SK-N-MC (cell line): ENCODE results near the gene AGBL1.

Source experiments
- DNase-seq: peaks from one replicate; pipeline ENCODE4 v3.0.0-alpha.2; 2011; ENCODE audit warnings: low read depth, low spot score
- H3K27ac ChIP-seq: fragments of 200-600 bp; sonication (generic); 2 replicates; pipeline ENCODE4 v1.5.1; 2016; ENCODE audit warnings: mixed run types
- H3K36me3 ChIP-seq: fragments of 200-600 bp; sonication (generic); 2 replicates; pipeline ENCODE4 v1.6.1; 2017; ENCODE audit warnings: antibody characterized with exemption, low read length, mixed read lengths; ENCODE audit not compliant: insufficient read depth
- H3K4me3 ChIP-seq: fragments of 200-600 bp; sonication (generic); 2 replicates; pipeline ENCODE4 v1.5.1; 2016
- H3K9ac ChIP-seq: fragments of 200-600 bp; sonication (generic); 2 replicates; pipeline ENCODE4 v1.8.0; 2017; ENCODE audit warnings: mixed run types, mixed read lengths; ENCODE audit not compliant: insufficient read length
- H3K9me3 ChIP-seq: fragments of 200-600 bp; sonication (generic); 2 replicates; pipeline ENCODE4 v1.6.1; 2017; ENCODE audit warnings: low read depth, mild to moderate bottlenecking, antibody characterized with exemption, low read length, moderate library complexity, mixed read lengths
- EZH2 ChIP-seq: fragments of 200-600 bp; sonication (generic); IDR thresholded peaks from one replicate; pipeline ENCODE4 v1.6.1; 2017; ENCODE audit warnings: antibody characterized with exemption
- FOXP2 ChIP-seq: optimal IDR thresholded peaks from 2 replicates; pipeline ENCODE3; 2011; ENCODE audit warnings: mild to moderate bottlenecking, moderate library complexity; ENCODE audit not compliant: insufficient read depth; ENCODE audit errors: extremely low read length, control extremely low read depth
- POLR2AphosphoS5 ChIP-seq: IDR thresholded peaks from 2 replicates; pipeline ENCODE4 v1.6.1; 2012; ENCODE audit warnings: mild to moderate bottlenecking, low read depth, low read length, borderline replicate concordance

The AGBL1 gene

GRCh38 chr15:86842199-86842598 lies 762.5 kb downstream of the AGBL1 start:
- DNase-seq: no peak
- Histone ChIP-seq H3K36me3 (no peaks in the 10 kb centered on the region), H3K27ac (no peak overlapping the region), H3K9me3 (no peaks in the 10 kb centered on the region), H3K4me3 (no peak overlapping the region), H3K9ac (no peak overlapping the region)
- TF ChIP-seq POLR2AphosphoS5: no peak
- no peak for TF ChIP-seq FOXP2
- TF ChIP-seq EZH2: no peak

- no peaks in the 10 kb centered on the region for H3K36me3 ChIP-seq
- H3K4me3 ChIP-seq: no peak overlapping the region
- H3K27ac ChIP-seq: no peak overlapping the region
- no peak for DNase-seq
- no peaks in the 10 kb centered on the region for H3K9me3 ChIP-seq
- no peak overlapping the region for H3K9ac ChIP-seq
- no peak for TF ChIP-seq POLR2AphosphoS5
Measured at GRCh38 chr15:86846036-86846435, 766.4 kb downstream of the AGBL1 start.

- TF ChIP-seq EZH2 (no peak), FOXP2 (no peak)
- Histone ChIP-seq H3K4me3 (no peak overlapping the region), H3K36me3 (no peaks in the 10 kb centered on the region), H3K27ac (no peak overlapping the region), H3K9me3 (no peaks in the 10 kb centered on the region), H3K9ac (no peak overlapping the region)
- no peak for DNase-seq
Measured at GRCh38 chr15:86849136-86849535, 769.5 kb downstream of the AGBL1 start.

- Histone ChIP-seq H3K36me3 (no peaks in the 10 kb centered on the region), H3K4me3 (no peak overlapping the region), H3K9ac (no peak overlapping the region), H3K9me3 (no peaks in the 10 kb centered on the region), H3K27ac (no peak overlapping the region)
- DNase-seq: no peak
- TF ChIP-seq EZH2 (no peak), FOXP2 (no peak), POLR2AphosphoS5 (no peak)
Measured at GRCh38 chr15:86849558-86850285, 770.1 kb downstream of the AGBL1 start.

GRCh38 chr15:86850939-86851338 lies 771.3 kb downstream of the AGBL1 start:
- no peak overlapping the region for H3K27ac ChIP-seq

GRCh38 chr15:86852741-86853140 lies 773.1 kb downstream of the AGBL1 start:
- no peaks in the 10 kb centered on the region for H3K36me3 ChIP-seq
- no peak for DNase-seq
- H3K9me3 ChIP-seq: no peaks in the 10 kb centered on the region
- H3K4me3 ChIP-seq: no peak overlapping the region
- no peak overlapping the region for H3K9ac ChIP-seq
- H3K27ac ChIP-seq: no peak overlapping the region
- no peak for TF ChIP-seq POLR2AphosphoS5
- no peak for TF ChIP-seq EZH2
- no peak for TF ChIP-seq FOXP2

More at GRCh38 chr15:86850939-86851338, 771.3 kb downstream of the AGBL1 start:
- Histone ChIP-seq H3K9ac (no peak overlapping the region), H3K36me3 (no peaks in the 10 kb centered on the region), H3K4me3 (no peak overlapping the region), H3K9me3 (no peaks in the 10 kb centered on the region)
- TF ChIP-seq FOXP2: no peak
- no peak for DNase-seq

GRCh38 chr15:86854176-86854575 lies 774.5 kb downstream of the AGBL1 start:
- Histone ChIP-seq H3K9ac (no peak overlapping the region), H3K4me3 (no peak overlapping the region), H3K9me3 (no peaks in the 10 kb centered on the region), H3K27ac (no peak overlapping the region), H3K36me3 (no peaks in the 10 kb centered on the region)
- TF ChIP-seq EZH2 (no peak), POLR2AphosphoS5 (no peak), FOXP2 (no peak)
- no peak for DNase-seq

GRCh38 chr15:86855307-86856291 lies 775.9 kb downstream of the AGBL1 start:
- TF ChIP-seq POLR2AphosphoS5: no peak
- TF ChIP-seq EZH2: no peak
- no peak for TF ChIP-seq FOXP2
- DNase-seq: no peak
- H3K9ac ChIP-seq: no peak overlapping the region
- no peak overlapping the region for H3K4me3 ChIP-seq
- H3K27ac ChIP-seq: no peak overlapping the region
- H3K9me3 ChIP-seq: no peaks in the 10 kb centered on the region
- H3K36me3 ChIP-seq: no peaks in the 10 kb centered on the region
